HG02981 (cell line): ENCODE results near the gene ANKRD27.

Source experiments
- ATAC-seq: cut with Tn5 transposase; IDR thresholded peaks from one replicate; pipeline ENCODE4 v1.9.1; 2021; ENCODE audit warnings: mild to moderate bottlenecking, moderate library complexity; ENCODE audit not compliant: unreplicated experiment

The ANKRD27 gene

GRCh38 chr19:32566246-32566830 lies 108.6 kb downstream of the ANKRD27 start:
- no peak for ATAC-seq

- no peak for ATAC-seq
Measured at GRCh38 chr19:32563761-32564160, 111.2 kb downstream of the ANKRD27 start.

- no peak for ATAC-seq
Measured at GRCh38 chr19:32558607-32559228, 116.3 kb downstream of the ANKRD27 start.

- ATAC-seq, result no peak
Measured at GRCh38 chr19:32555786-32556185, 119.2 kb downstream of the ANKRD27 start.

- ATAC-seq, result no peak
Measured at GRCh38 chr19:32550666-32551065, 124.3 kb downstream of the ANKRD27 start.
